HG03469 (cell line): ENCODE data around the gene TAF13.

ENCODE experiments used
- ATAC-seq: cut with Tn5 transposase; IDR thresholded peaks from one replicate; pipeline ENCODE4 v1.9.1; 2021; ENCODE audit warnings: mild to moderate bottlenecking, moderate library complexity, moderate number of reproducible peaks; ENCODE audit not compliant: unreplicated experiment

Gene TAF13, protein sequence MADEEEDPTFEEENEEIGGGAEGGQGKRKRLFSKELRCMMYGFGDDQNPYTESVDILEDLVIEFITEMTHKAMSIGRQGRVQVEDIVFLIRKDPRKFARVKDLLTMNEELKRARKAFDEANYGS

DNA sequence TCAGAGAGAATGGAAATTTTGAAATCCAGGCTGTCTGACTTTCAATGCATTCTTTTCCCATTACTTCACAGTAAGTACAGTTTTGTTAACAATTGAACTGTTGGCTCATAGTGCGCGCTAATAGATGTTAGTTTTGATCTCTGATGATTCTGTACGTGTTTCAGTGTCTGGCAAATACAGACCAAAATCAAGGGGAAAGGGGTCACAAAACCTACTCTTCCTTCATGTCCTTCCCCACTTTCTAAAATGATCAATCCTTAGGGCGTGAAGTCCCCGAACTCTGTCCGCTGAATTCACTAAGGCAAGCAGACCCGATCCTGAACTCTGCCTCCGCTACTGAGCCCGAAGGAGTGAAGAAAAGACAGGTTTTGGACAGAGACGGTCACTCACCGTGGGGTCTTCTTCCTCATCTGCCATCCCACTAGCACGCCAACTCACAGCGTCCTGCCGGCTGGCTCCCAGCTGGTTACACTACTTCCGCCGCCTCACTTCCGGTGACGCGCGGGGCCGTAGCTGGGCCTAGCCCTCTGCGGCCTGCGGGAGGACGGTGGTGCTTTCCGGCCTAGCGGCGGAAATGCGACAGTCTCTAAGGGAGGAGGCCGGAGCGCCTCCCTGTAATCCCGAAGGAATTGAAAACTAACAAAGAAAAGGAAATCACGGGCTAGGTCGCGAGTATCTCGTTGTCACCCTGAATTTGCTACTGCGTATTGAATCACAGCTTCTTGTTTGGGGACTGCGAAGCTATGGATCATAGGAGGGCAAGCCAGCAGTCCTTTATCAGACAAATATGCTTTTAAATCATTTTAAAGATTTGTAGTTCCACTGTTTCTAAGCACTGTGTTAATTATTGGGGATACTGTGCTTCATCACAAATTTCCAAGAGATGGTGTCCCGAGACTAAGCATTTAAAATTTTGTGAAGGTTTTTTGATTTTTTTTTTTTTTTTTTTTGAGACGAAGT lies at the start of gene TAF13:
Gene TAF13 (minus strand): TSS at position 473 of the 960 bp plus-strand sequence. CDS start 56 bp downstream, at position 417.
- ATAC-seq = peak; percentile 99

DNA sequence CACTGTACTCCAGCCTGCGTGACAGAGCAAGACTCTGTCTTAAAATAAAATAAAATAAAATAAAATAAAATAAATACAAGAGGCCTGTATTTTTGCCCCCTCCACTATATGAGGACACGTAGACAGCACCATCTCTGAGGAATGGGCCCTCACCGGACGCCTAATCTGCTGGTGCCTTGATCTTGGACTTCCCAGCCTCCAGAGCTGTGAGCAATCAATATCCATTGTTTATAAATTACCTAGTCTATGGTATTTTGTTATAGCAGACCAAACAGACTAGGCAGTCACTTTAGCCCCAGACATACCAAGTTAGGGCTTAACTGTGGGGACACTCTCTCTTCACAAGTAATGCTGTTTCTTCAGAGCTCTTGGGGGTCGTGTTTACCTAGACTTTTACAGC lies 44.6 kb upstream of the TAF13 start:
- no peak for ATAC-seq

DNA sequence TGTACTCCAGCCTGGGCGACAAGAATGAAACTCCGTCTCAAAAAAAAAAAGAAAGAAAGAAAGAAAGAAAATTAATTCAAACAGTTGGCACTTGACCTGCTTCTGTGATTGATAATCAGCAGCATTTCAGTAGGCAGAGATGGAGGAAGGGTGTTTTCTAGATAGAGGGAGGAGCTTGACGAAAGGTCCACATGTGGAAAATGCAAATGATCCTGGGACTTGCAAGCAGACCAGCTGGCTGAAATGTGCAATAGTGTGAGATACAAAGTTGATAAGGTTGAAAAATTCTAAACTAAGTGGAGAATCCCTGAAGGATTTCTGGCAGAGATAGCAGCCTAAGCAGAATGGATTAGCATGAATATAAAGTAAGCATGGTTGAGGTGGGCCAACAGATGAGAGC lies 42.3 kb upstream of the TAF13 start:
- no peak for ATAC-seq

DNA sequence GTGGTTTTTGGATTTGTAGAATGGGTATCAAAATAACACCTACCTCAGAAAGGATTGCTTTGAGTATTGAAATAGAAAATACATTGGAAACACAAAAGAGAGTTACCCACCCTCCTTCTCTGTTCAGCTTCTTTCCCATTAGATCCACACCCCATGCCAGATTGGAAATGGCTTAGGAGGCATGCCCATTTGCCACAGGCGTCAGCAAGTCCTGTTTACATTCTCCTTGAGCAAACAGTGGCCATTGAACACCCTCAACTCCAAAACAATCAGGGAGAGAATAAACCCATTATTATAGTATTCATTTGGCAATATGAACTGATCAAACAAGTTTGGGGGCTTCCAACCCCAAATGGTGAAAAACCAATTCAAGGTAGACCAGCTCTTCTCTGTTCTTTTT lies 40.5 kb upstream of the TAF13 start:
- ATAC-seq = no peak

DNA sequence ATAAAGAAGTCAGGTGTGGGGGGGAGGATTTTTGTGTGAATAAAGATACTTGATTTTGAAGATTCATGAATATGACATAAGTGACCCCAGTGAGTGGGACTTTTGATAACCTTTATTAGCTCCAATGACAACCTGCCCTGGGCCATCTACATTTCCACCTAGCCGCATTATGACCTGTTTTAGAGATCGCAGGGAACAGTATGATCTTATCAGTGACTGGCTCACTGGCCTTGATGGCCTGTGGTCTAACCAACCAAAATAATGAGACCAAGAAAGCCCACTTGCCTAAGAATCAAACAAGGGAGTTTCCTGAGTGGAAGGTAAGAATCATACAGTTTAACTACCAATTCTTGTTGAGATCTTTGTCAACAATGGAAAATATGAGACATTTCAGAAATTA lies 39.9 kb upstream of the TAF13 start:
- ATAC-seq = no peak

DNA sequence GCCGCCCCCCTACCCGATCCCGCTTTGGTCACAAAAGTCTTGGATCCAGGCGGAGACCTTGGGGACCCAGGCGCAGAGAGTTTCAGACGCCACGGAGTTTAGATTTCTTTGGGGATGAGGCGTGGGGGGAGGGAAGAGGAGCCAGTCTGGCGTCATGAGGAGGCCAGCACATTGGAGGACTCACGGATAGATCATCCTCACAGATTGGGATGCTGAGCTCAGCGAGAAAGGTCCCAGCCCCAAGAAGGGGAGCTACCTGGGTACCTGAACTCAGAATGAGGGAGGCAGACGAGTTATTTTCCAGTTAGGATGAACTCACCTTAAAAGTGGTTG lies 38.5 kb upstream of the TAF13 start:
- ATAC-seq = no peak

DNA sequence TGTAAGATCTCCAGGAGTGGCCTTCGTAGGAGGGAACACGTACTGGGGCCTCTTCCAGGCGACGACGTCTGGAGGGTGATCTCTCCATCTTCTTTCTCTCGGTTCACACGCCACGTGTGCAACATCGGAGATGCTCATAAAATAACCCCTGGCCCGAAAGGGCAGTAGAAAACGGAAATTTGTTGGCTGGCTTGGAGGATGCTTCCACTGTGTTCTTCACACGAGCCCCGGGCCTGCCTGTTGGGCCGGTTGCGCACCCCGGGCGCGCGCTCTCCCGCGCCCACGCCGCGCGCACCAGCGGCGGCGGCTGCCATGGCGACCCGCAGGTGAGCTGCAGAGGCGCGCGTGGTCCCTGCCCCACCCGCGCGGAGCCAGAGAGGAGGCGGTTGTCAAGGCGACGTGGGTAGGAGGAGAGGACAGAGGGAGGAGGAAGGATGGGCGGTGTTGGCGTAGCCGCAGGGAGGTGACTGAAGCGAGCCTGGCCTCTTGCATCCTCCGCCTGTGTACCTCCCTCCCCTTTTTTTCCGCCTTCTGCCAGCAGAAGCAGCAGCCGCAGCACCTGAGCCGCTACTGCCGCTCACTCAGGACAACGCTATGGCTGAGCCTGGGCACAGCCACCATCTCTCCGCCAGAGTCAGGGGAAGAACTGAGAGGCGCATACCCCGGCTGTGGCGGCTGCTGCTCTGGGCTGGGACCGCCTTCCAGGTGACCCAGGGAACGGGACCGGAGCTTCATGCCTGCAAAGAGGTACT lies 38.0 kb upstream of the TAF13 start, which contains the start of gene ELAPOR1:
Gene ELAPOR1 (plus strand): TSS at position 526 of the 752 bp plus-strand sequence. CDS start 69 bp downstream, at position 595.
- peak; percentile 43 for ATAC-seq

DNA sequence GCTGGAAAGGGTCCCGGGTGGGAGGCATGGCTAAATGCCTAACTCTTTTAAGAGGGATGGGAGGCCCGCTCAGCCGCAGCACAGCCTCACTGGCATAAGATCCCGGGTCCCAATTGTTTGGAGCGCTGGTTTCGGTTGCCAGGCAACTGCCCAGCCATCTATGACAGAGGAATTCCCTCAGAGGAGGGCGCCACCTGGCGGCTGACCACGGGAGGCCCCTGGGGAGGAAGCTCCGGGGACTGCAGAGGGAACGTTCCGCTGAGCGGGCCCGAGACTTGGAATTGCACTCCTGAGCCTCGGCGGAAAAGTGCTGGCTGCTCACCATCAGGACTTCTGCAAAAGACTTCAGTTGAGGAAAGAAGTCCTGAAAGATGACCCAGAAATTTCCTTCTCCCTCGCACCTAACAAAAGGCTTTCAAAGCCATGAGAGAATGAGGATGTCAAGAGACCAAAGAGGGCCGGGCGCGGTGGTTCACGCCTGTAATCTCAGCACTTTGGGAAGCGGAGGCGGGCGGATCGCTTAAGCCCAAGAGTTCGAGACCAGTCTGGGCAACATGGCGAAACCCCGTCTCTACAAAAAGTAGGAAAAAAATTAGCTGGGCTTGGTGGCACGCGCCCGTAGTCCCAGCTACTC lies 37.0 kb upstream of the TAF13 start:
- no peak for ATAC-seq

DNA sequence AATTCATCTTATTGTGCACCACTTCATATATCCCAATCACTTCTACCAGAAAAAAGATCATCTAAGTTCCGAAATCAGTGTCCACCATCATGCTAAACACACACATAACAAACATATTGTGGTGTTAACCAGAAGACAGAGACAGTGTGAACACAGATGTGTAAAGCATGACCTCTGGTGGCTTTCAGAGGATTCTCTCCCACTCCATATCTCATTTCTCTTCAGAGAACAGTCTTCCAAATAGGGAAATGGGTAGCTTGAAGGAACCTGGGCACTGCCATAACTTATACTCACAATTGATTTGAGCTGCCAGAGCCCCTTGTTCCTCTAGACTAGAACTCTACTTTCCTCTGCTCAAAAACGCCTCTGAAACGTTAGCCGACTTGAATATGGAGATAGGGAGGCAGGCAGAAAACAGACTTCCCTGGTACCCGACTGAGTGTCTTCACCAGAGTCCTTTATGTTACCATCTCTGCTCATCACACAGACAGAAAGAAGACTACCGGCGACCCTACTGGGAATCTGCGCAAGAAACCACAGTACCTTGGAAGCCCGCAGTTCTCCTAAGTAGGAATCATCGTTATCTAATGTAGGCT lies 36.4 kb upstream of the TAF13 start:
- ATAC-seq = no peak

DNA sequence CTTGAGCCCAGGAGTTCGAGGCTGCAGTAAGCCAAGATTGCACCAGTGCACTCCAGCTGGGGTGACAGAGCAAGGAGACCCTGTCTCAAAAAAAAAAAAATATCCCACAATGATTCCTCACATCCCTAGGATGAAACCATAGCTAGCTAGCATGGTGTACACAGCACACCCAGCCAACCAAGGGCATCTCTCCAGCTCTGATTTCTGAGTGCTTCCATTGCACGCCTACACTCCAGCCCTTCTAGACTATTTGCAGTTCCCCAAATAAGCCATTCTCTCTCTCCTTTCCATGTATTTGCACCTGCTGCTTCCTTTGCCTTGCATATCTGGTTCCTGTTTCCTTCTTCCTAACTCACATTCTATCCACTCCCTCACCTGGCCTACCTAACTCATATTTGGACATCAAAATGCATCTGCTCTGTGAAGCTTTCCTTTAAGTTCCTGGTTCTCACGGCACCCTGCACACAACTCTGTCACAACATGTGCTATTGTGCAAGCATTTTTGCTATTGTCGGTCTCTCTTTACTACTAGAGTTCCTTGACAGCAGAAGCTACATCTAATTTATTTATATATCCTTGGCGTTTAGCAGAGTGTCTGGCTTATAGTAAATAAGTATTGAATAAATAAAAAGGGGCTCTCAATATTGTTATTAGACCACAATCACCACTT lies 35.7 kb upstream of the TAF13 start:
- ATAC-seq = no peak

DNA sequence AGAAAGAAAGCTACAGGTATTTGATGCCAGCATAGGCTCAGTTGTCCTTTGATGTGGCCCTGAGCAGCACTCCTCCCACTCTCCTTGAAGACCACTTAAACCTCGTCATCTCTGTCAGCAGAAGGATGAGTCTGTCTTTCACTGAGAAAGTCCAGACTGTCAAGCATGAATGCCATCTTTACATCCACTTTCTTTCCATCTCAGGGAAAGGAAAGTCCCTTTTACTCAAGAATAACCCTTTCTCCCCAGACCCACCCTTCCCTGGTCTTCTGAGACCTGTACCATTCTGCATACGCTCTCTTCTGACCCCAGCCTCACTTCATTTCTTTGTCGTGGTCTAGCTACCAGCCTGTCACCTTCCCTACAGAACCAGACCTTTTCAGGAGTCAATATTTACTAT lies 34.1 kb upstream of the TAF13 start:
- ATAC-seq = no peak

DNA sequence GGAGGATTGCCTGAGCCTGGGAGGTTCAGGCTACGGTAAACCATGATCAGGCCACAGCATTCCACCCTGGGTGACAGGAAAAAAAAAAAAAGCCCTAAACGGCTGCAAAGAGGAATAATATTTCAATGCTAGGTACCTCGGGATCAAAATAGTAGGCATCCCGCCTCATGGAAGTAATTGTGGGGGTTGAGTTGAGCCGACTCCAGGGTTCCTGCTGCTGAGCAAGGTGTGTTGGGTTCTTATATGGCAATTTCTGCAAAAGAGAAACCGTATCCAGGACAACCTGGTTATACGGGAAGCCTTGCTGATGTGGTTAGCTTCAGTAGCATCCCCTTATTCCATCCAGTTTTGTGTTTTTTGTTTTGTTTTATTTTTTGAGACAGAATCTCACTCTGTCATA lies 32.0 kb upstream of the TAF13 start:
- ATAC-seq = no peak

DNA sequence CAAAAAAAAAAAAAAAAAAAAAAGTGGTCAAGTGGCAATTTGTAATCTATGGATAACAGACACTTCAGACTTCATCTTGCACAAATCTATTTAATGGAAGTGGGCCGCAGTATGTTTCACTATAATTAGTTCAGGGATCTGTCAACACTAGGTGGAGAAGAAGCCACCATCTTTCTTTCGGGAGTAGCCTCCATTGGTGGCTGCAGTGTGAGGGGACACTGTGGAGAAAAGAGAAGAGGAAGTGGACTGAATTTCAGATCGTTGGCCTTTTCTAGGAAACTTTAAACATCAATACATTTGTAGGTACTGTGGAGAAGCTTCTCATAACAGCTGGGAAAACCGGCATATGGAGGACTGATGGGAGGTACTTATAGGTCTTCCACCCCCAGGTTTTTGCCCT lies 30.1 kb upstream of the TAF13 start:
- no peak for ATAC-seq

DNA sequence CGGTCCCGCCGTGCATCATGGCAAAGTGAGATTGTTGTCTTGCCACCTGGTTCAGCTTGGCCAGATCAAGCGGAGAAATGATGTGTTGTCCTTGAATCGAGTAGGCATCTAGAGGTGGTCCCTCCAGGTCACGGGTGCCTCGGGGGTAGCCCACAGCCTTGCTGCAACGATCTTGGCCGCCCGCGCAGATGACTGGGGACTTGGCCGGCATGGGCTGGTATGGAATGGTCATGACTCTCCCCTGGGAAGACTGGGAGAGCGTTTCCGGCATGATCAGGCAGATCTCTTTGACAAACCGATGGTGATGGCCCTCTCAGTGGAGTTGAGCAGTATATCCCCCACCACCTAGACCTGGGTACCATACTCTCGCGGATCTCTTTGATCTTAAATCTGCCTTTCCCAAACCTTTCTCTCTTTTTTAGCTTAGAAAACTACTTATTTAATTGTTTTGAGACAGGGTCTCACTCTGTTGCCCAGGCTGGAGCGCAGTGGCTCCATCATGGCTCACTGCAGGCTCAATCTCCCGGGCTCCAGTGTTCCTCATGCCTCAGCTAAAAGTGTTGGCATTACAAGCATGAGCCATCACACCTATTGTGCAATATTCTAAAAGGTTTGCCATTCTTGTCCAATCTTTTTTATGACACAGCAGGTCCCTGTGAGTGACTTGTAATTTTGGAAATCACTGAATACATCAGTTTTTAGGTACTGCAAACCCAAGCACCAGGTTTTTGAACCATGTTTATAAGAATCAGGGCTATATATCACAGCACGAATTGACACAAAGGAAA lies 28.8 kb upstream of the TAF13 start:
- no peak for ATAC-seq

DNA sequence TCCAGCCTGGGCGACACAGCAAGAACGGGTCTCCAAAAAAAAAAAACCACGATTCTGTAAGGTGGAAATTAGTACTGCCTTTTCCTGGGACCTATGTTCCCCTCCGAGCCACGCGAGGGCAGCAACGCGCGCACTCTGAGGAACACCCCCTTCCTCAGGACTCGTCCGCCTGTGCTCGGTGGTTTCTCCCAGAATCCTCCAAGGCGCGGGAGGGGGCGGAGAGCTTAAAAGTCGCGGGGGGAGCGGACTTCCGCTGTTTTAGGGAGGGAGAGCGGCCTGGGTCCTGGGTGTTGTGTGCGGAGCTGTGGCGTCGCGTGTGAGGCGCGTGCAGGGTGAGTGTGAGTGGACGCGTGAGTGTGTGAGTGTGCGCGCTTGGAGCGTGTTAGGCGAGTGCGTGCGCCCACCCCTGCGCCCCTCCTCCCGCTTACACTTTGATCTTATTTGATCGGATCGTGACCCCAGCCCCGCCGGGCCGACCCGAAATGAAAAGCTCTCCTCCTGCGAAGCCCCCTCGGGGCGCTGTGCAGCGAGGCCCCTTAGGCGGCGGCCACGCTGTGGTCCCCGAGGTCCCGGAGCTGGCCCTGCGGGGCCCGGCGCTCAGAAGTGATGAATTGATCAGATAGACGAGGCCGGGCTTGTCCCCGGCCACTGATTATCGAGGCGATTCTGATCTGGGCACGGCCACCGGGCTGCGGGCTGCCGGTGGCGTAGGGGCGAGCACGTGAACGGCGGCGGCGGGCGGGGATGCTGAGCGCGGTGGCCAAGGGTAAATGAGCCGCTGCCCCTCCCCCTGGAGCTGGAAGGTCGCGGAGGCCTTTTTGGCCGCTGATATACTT lies 24.4 kb upstream of the TAF13 start:
- ATAC-seq = peak; percentile 77

DNA sequence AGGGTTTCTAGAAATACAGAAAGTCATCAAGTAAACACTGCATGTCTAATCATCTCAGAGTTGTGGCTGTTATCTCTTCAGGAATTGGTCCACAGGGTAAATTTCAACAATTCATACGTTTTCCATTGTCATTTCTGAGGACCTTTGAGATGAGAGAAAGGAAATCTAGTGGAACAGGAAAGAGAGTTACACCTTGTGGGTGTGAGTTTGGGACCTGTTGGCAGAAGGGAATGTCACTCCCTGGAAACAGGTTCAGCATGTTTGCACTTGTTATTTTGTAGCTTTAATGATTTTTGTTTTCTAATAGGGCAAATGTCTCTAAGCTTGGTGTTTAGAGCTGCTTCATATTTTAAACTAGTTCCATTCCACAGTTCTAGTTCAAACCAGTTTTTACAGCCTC lies 20.3 kb upstream of the TAF13 start:
- no peak for ATAC-seq

DNA sequence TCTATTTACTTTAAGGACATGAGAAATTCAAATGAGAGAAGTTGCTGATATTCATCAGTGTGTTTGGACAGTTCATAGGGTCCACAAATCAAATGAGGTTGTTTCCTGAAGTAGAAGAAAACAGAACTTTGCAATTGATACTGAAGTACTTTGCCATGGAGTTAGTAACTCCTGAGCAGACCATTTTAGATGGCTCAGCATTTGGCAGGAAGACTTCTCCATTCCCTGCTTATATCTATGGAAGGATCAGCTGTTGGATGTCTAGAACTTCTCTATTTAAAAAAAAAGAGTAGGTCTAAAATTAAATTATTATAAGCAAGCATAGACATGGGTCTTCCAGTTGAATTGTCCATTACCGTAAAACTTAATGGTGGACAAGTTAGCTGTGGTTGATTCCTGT lies 19.8 kb upstream of the TAF13 start:
- ATAC-seq = no peak

DNA sequence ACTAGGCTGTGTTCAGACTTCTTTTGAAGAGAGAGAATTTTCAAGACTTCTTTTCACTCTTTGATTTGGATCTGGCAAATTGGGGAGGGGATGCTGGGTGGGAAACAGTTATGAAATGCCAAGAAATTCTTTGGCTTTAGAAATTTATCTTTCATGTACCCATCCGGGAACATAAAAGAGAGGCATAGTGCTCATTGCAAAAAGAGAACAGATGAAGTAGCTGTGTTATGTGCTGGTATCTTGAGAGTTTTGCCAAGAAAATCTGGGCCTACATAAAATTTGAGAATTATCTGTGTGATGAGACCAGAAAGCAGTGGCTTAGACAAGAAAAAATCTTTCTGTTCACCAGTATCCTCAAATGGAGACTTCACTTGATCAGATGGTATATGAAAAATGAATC lies 19.1 kb upstream of the TAF13 start:
- no peak for ATAC-seq

DNA sequence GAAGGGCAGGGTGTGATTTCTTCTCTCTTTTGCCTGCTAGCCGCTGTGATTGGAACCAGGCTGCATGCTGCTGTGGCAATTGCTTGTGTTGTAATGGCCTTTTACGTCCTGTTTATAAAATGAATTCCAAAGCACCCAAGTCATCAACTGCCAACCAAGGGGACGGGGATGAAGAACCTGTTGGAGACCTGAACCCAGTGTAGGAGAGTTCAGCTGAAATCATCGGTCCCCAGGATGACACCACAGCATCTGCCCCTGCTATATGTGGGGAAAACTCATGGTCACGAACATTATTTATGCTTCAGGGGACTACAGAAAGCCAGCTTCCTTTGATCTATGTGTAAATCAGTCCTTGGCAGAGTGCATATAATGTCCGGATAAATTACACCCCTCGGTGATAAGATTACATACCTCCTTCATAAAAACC lies 18.6 kb upstream of the TAF13 start:
- no peak for ATAC-seq
